GM21723 (cell line): ENCODE results near the gene ESYT3.

Source experiments
- ATAC-seq: cut with Tn5 transposase; IDR thresholded peaks from one replicate; pipeline ENCODE4 v1.9.1; 2021; ENCODE audit warnings: mild to moderate bottlenecking, moderate library complexity; ENCODE audit not compliant: unreplicated experiment

Gene ESYT3

GRCh38 chr3:138459619-138460535 is 25.5 kb downstream of the ESYT3 start:
- ATAC-seq, result no peak

GRCh38 chr3:138460536-138461205 is 26.3 kb downstream of the ESYT3 start:
- no peak for ATAC-seq

GRCh38 chr3:138461246-138461645 is 26.8 kb downstream of the ESYT3 start:
- no peak for ATAC-seq

GRCh38 chr3:138461896-138462295 is 27.5 kb downstream of the ESYT3 start:
- no peak for ATAC-seq

GRCh38 chr3:138463724-138464490 is 29.5 kb downstream of the ESYT3 start:
- ATAC-seq, result no peak

GRCh38 chr3:138464491-138464860 is 30.1 kb downstream of the ESYT3 start:
- no peak for ATAC-seq

GRCh38 chr3:138465451-138465850 is 31.0 kb downstream of the ESYT3 start:
- ATAC-seq, result no peak

- ATAC-seq, result no peak
These were observed 31.5 kb downstream of the ESYT3 start for GRCh38 chr3:138465925-138466324.

- ATAC-seq, result no peak
These were observed 33.5 kb downstream of the ESYT3 start for GRCh38 chr3:138467931-138468330.

GRCh38 chr3:138468451-138468850 is 34.0 kb downstream of the ESYT3 start:
- ATAC-seq, result no peak

- ATAC-seq, result no peak
These were observed 34.5 kb downstream of the ESYT3 start for GRCh38 chr3:138468886-138469285.

GRCh38 chr3:138469874-138470273 is 35.5 kb downstream of the ESYT3 start:
- ATAC-seq, result no peak

- ATAC-seq, result no peak
These were observed 36.3 kb downstream of the ESYT3 start for GRCh38 chr3:138470687-138471086.

- no peak for ATAC-seq
These were observed 37.1 kb downstream of the ESYT3 start for GRCh38 chr3:138471481-138471880.

- no peak for ATAC-seq
These were observed 37.9 kb downstream of the ESYT3 start for GRCh38 chr3:138472141-138472825.

GRCh38 chr3:138473391-138473790 is 39.0 kb downstream of the ESYT3 start:
- no peak for ATAC-seq

- no peak for ATAC-seq
These were observed 39.7 kb downstream of the ESYT3 start for GRCh38 chr3:138474163-138474562.

GRCh38 chr3:138476526-138476925 is 42.1 kb downstream of the ESYT3 start:
- ATAC-seq, result no peak

- no peak for ATAC-seq
These were observed 42.7 kb downstream of the ESYT3 start for GRCh38 chr3:138477120-138477519.

GRCh38 chr3:138477801-138478200 is 43.4 kb downstream of the ESYT3 start:
- no peak for ATAC-seq

GRCh38 chr3:138479438-138479863 is 45.0 kb downstream of the ESYT3 start:
- no peak for ATAC-seq
